Activated CD8-positive, alpha-beta memory T cell treated with anti-CD3 and anti-CD28 coated beads, Interleukin-2, amount 50 U/mL, for 1 hour (primary cell): ENCODE data around the gene IGIP.

ENCODE experiments used
- DNase-seq: peaks from one replicate; pipeline ENCODE4 v3.0.0-alpha.2; 2020; ENCODE audit errors: extremely low read depth

The IGIP gene

DNA sequence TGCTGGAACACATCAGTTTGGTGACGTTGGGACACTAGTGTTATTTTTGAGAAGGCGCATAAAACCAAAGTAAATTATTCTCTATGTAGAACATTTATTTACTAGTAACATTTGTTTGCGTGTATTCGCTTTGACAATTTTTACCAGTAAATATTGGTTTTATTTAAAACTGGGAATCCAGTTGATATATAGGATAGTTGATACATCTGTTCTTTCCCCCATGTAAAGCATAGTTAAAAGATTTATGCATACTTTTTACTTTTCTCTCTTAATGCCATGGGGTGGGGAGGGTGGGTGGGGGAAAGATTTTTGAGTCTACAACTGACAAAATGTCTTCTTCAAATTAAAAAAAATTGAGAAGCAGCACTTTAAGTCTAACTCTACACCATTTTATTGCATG lies at the start of gene IGIP:
Gene IGIP (plus strand): TSS at position 301 of the 400 bp plus-strand sequence. CDS start 2,540 bp downstream, outside the sequence.
- DNase-seq: no peak

DNA sequence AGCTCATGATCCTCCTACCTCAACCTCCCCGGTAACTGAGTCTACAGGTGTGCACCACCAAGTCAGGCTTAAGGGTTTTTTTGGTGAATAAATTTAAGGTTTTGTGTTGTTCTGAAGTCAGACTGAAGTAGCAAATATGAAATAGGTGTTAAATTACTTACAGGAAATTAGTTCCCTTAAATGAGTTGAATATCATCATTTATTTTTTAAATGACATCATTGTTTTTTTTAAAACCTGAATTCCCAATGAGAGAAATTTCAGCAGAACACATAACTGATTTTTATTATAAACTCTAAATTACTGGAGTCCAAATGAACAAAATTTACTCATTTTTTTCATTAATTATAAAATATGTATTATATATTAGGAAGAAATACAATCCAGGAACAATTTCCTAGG lies 49.6 kb upstream of the IGIP start:
- no peak for DNase-seq

DNA sequence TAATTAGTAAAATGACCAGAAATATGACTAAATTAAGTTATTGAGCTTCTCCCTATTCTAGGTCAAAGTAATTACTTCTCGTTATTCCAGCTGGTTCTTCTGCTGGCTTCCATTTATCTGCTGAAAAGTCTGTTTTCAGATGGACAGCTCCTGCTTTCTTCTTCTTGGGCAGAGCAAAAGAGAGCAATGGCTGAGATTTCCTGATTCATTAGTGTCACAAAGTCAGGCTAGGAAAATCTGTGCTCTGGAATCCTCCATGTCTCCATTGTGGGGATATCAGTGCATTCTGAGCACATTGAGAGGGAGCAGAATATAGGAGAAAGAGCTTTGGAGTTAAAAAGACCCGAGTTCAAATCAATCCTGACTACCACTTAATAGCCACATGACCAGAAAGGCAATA lies 48.9 kb upstream of the IGIP start:
- no peak for DNase-seq

DNA sequence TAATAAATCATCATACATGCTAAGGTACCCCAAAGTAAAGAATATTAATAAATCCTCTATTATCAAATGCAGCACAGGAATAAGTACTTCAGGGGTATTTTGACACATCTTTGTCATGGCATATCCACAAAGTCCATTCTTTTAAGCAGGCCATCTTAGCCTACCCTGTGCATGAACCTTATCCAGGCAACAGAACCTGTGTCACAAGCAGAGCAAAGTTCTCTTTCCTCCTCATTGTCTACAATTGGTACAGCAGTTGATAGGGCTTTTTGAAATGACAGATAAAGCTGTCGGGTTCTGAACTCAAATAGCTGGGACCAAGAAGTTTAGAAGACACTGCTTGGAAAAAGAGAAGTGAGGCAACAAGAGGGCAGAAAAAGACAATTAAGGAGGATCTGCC lies 42.6 kb upstream of the IGIP start:
- DNase-seq: no peak

DNA sequence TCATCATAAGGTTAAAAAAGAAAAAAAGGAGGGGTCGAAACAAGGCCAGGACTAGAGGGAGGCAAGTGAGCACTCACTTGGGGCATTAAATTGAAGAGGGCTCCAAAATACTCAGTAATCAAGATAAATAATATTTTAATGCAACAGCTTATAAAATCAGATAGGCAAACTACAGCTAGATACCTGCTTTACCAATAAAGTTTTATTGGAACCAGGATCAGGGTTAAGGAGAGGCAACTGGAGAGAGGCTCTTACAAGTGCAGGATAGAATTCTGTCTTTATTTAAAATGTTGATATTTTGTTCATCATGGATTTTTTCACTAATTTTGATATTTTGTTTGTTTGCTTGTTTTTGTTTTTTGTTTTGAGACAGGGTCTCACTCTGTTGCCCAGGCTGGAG lies 42.1 kb upstream of the IGIP start:
- no peak for DNase-seq

DNA sequence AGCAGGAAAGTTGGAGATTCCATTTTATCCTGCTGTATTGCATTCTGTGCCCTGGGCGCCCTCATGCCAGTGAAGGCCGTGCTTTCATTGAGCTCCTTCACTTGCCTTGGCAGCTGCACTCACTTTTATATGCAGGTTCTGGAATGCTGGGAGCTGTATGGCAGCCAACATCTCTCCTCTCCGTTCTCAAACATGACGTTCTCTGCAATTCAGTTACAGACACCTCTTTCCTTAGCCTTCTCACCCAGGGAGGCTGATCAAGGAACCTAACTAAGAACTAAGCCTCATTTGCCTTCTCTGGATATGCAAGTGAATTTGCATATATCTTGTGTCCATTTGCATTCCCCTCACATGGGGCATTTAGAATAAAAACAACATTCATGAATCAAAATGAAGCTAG lies 41.2 kb upstream of the IGIP start:
- DNase-seq: no peak

GRCh38 chr5:140090251-140090650 lies 35.5 kb upstream of the IGIP start:
- DNase-seq: no peak

DNA sequence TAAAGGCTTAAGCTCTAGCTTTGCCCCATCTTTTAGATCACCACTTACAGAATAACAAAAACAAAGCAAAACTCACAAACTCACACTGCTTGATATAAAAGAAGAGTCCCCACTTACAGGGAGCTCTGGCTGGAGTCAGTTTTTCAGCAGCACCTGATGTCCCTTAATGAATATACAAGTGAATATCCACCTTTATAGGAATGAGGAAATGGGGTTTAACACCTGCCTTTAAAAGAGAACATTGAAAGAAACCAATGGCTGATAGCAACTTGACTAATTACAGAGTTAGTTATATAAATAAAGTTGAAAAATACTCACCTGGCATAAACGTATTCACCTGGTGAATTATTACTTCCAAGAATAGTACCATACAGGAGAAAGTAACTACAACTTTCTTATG lies 32.6 kb upstream of the IGIP start:
- DNase-seq: no peak

DNA sequence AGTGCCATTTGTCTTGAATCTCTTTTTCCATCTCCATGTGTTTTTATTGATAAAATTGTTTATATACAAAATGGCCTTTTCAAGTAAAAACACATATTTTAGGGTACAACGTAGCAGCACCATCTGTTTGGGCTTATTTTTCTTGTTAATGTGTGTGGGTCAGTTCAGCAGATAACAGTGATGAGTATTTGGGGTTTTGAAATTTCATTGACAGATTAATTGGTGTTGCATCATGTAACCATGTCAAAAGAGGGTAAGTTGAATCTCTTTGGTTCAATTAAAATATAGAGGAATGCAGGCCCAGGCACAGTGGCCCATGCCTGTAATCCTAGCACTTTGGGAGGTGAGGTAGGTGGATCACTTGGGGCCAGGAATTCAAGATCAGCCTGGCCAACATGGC lies 31.9 kb upstream of the IGIP start:
- DNase-seq: no peak

DNA sequence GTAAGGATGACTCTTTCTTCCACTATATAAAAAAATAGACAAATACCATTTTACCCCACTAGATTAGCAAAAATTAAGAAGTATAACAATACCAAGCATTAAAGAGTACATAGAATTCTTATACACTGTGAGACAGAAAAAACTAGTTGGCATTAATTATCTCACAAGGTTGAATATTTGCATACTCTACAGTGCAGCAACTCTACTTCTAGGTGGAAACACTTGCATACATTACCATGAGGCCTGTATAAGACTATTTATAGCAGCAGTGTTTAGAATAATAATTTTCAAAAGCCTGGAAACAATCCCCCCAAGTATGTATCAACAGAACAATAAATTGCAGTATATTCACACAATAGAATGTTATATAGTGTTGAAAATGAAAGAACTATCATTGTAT lies 30.8 kb upstream of the IGIP start:
- no peak for DNase-seq

DNA sequence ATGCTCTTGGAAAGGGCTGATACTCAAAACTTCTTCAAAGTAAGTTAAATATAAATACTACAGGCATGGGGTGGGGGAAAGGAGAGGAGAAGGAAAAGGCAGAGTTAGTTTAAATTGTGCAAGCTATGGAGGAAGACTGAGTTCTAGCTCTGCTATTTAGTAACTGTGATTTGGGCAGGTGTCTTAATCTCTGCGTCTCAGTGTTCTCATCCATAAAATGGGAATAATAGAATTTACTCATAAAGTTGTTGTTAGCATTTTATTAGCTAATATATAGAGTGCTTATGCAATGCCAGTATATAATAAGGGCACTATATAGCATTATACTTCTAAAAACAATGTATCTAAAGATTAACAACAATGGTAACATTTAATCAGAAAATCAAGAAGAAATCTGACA lies 24.6 kb upstream of the IGIP start:
- DNase-seq: no peak

GRCh38 chr5:140103154-140103553 lies 22.6 kb upstream of the IGIP start:
- DNase-seq: no peak

- no peak for DNase-seq
Measured at GRCh38 chr5:140104100-140104499, 21.6 kb upstream of the IGIP start.

GRCh38 chr5:140106101-140106500 lies 19.6 kb upstream of the IGIP start:
- DNase-seq: no peak

GRCh38 chr5:140106805-140107311 lies 18.9 kb upstream of the IGIP start:
- DNase-seq: no peak

DNA sequence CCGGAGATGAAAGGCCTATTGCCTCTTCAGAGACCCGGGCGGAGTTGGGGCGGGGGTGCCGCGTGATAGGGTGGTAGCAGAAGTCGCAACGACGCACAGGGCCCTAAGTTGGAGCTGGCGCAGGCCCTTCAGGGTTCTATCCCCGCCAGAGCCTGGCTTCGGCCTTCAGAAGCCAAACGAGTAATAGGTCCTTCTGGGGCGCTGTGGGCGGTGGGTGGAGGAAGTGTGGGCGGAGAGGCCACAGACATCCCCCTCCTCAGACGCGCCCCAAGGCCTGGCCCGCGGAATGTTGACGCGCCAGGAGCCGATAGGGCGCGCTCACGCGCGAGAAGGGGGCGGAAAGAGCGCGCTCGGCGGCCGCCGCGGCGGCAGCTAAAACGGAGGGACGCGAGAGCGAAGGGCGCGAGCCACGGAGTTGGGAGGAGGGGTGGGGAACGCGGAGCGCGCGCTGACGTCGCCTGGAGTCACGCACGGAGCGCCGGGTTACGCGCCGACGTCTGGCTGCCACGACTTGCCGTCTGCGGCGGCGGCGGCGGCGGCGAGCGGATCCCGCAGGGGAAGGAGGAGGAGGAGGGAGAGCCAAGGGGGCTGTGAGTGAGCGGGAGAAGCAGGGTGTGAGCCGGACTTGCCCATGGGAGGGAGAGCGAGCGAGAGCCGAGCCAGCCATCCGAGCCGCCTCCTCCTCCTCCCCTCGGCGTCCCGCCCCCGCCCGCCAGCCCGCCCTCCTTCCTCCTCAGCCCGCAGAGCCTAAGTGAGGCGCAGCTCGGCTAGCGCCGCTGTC lies 18.2 kb upstream of the IGIP start:
- DNase-seq: peak; percentile 77

- no peak for DNase-seq
Measured at GRCh38 chr5:140108093-140109017, 17.4 kb upstream of the IGIP start.

- no peak for DNase-seq
Measured at GRCh38 chr5:140109018-140109758, 16.5 kb upstream of the IGIP start.

DNA sequence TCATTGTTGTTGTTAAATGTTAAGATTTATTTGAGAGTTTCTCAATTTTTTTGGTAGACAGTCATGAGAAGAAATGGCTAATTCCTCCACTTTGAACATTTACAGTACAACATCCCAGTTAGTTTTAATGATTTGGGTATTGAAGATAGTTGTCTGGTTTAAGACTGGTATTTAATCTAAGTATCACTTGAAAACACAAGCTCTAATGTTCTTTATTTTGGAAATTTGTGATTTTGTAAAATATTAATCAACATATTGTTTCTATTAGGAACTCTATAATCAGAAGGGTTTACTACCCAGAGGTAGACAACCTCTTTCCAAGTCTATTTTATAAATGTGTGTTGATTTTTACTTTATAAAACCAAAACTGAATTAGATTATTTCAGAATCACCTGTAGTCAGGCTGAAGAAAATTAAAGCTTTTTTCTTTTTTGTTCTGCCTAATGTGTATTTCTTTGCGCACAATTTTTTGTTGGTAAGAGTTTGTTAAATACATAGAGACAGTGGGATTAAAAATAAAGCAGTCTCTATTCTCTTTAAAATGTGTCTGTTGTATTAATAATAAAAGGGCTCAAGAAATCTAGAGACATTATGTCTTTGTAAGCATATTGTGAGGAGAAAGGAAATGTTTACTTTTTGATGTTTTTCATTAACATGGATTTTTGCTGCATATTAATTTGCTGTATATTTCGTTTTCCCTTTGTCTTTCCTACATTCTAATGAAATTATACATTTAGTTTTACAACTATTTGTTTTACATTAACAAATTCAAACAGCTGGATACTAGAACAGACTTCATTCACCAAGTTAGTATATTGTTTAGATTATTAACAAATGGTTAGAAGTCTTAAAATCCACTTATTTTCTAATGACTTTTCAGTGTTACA lies 15.7 kb upstream of the IGIP start:
- DNase-seq: no peak

GRCh38 chr5:140110646-140110957 lies 15.1 kb upstream of the IGIP start:
- no peak for DNase-seq
